Kidney glomerular epithelial cell (primary cell): Measurements from ENCODE around the gene SLC35D3.
"Not testable (repeated sequence)": the region's sequence is repeated elsewhere in the genome, so short reads cannot be mapped to it uniquely, and the experiment has no call there.

Source experiments
- DNase-seq: peaks from one replicate; lab custom pipeline; 2025; lab: John Stamatoyannopoulos, UW

SLC35D3 gene, protein sequence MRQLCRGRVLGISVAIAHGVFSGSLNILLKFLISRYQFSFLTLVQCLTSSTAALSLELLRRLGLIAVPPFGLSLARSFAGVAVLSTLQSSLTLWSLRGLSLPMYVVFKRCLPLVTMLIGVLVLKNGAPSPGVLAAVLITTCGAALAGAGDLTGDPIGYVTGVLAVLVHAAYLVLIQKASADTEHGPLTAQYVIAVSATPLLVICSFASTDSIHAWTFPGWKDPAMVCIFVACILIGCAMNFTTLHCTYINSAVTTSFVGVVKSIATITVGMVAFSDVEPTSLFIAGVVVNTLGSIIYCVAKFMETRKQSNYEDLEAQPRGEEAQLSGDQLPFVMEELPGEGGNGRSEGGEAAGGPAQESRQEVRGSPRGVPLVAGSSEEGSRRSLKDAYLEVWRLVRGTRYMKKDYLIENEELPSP

DNA sequence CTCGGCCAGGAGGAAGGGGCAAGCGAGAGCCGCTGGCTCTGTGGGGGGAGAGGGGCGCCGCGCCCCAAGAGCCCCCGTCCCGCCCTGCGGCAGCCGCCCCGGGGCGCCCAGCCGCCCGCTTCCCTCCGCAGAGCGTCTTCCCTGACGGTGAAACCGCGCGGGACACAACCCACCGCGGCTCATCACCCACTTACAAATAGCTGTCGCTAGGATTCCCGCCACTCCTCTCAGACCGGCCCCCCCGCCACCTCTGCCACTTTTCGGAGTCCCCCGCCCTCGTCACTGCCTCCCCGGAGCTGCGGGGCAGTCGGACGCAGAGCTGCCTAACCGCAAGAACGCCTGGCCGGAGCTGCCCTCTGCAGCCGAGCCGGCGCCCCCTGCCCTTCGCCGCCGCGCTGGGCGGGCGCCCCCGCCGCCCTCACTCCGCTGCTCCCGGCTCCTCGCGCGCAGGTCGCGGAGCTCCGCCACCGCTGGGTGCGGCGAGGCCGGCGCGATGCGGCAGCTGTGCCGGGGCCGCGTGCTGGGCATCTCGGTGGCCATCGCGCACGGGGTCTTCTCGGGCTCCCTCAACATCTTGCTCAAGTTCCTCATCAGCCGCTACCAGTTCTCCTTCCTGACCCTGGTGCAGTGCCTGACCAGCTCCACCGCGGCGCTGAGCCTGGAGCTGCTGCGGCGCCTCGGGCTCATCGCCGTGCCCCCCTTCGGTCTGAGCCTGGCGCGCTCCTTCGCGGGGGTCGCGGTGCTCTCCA is at the start of gene SLC35D3:
Gene SLC35D3 (plus strand): TSS at position 366 of the 749 bp plus-strand sequence. CDS start 128 bp downstream, at position 494.
- DNase-seq = no peak

DNA sequence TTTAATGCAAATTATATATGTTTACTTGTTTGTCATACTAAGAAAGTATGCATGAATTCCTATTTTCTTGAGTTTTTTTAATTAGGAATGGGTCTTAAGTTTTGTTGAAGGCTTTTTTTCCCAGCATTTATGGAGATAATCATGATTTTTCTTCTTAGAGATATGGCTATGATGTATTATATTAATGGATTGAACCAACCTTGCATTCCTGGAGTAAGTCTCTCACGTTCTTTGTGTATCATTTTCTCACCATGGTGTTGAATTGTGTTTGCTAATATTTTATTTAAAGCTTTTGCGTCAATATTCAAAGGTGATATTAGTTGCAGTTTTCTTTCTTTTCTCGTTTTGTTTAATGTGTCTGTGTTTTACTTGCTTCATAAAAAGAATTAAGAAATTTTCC is 48.4 kb upstream of the SLC35D3 start:
- DNase-seq = no peak

DNA sequence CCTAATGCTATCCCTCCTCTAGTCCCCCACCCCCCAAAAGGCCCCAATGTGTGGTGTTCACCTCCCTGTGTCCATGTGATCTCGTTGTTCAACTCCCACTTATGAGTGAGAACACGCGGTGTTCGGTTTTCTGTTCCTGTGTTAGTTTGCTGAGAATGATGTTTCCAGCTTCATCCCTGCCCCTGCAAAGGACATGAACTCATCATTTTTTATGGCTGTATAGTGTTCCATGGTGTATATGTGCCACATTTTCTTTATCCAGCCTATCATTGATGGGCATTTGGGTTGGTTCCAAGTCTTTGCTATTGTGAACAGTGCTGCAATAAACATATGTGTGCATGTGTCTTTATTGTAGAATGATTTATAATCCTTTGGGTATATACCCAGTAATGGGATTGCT is 45.6 kb upstream of the SLC35D3 start:
- not testable (repeated sequence) for DNase-seq

DNA sequence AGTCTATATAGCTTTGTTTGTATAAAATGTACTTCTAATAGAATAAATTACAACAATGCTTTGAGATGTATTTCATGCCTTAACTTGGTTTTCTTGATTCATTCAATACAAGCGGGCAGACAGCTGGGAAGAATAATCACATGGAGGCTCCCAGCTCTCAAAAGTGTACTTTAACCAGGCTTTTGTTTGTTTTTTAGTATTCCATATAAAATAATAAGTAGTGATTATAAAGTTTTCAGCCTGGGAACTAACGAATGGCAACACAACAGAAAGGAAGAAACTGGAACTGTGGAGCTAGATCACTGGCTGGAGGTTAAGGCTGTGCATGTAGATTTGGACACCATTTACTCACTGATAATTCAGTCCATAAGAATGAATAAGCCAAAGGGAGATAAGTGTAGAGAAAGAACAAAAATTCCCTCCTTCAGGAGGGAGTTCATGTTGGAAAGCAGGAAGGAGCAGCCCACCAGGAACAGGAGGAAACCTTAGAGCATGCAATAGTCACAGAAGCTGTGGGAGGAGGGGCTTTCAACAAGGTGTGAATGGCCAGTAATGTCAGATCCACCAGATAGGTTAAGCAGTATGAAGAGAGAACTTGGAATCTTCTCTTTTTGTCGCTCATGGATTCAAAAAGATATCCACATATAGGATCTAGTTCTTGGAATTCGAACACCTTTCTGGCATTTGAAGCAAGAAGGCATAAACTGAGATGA is 41.2 kb upstream of the SLC35D3 start:
- no peak for DNase-seq

DNA sequence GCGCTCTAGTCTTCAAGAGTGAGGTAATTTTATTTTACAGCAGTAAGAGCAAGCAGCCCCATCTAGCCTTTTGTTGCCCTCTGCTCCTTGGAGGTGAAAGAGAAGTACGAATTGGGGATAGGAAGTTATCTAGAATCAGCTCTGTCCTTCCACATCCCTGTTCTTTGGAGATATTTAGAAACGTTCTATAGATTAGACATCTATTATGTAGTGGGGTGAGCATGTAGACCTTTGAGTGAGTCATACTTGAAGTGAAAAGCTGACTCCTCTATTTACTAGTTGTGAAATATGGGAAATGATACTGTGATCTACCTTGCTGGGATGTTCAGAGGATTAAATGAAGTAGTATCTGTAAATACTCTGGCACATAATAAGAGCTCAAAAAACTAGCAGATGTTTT is 36.0 kb upstream of the SLC35D3 start:
- no peak for DNase-seq

DNA sequence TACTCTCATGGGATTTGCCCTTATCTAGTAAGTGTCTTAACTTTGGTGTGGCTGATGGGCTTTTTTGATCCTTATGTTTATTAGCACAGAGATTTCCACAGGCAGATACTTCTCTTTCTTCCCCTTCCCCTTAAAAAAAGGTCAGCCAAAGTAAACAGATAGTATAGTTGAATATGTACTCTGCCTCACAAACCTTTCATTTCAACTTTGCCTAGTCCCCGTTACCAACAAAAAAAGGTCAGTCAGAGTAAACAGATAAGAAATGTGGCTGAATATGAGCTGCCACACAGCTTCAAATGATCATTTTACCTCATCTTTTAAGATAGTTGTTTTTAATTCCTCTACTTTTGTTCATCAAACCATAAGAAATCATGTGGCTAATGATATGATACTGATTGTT is 34.1 kb upstream of the SLC35D3 start:
- DNase-seq = no peak

DNA sequence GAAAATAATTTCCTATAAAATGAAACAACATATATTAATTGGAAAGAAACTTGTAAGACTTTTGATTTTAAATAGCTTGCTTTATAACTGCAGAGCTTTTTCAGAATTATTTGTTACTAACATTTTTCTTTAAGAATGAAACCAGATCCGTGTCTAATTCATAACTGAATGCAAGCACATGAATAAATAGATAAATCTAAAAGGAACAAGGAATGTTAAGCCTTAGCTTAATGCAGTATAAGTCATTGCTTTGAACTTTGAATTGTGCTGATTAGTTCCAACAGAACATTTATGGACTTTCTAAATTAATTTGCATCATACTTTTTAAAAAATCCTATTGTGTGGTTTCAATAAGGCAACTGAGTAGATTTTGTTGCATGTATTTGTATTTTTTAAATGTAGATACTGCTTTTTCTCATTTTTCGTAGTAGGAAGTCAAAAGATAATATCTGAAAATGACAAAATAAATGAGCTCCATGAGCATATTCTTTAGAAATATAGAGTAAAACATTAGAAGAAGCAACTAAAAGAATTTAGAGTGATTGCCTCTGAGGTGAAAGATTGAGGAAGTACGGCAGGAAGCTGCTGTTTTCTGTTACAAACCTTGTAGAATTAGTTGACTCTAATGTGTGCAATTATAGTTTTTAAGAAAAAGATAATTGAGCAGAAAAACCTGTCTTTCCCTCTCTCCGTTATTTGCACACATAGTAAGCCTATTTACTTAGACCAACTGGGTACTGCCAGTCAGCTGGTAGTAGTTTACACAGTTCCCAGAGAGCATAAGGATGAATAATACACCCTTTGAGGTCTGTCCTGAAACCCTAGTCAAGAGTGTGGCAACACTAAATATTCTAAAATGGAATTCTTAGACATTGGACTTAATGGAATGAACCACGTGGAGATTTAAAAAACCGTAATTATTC is 32.6 kb upstream of the SLC35D3 start:
- DNase-seq = no peak

DNA sequence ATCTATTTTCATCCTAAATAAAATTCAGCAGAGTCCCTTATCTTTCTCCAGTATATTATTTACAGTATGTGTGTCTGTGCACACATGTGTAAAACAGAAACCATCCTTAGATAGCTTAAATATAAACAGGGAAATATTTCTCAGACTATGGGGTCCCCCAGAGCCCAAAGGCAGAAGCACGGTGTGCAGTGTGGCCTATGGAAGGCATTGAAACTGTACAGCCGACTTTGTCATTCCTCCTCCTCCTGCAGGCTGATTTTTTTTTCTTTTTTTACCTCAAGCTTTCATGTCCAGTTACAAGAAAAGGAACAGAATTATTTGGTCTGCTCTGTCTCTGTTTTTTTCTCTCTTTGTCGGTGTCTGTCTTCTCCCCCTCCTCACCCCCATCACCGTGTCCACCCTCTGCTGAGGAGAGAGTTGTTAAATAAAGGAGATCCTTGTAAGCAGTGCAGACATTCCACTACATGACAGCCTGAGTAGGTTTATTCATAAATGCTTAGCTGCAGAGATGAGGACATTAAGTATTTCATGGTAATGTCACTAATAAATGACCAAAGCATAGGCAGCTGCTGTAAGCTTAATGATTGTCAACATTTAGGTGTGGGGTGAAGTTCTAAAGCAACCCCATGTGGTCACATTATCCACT is 31.8 kb upstream of the SLC35D3 start:
- DNase-seq = no peak

DNA sequence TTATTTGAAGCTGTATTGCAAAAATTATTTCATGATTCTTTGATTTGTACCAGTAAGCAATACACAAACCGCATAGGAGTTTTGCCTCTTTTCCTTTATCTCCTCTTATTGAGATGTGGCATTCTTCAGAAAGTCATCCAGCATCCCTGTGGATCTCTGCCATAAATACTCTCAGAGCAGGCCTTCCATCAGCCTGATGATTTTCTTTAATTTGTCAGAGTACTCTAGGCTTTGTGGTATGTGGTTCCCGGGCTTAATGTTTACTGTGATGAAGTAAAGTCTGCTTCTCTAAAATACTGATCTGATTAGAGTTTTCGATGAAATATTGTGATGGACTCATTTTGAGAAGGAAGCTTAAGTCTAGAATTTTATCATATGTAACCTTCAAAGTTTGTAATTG is 31.1 kb upstream of the SLC35D3 start:
- no peak for DNase-seq

DNA sequence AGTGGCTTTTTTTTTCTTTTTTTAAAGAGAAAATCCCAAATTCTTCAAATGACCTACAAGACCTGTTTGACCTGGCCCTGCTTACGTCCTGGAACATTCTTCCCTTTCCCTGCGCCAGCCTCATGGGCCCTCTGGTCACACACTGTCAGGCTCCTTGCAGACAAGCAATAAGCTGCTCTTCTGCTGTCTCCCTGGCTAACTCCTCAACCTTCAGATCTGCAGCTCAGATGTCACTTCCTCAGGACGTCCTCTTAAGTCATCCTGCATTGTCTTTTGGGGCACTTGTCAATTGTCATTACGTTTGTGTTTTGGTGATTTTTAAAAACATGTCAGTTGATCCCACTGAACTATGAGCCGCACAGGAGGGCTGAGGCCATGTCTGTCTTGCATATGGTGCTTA is 28.9 kb upstream of the SLC35D3 start:
- no peak for DNase-seq

DNA sequence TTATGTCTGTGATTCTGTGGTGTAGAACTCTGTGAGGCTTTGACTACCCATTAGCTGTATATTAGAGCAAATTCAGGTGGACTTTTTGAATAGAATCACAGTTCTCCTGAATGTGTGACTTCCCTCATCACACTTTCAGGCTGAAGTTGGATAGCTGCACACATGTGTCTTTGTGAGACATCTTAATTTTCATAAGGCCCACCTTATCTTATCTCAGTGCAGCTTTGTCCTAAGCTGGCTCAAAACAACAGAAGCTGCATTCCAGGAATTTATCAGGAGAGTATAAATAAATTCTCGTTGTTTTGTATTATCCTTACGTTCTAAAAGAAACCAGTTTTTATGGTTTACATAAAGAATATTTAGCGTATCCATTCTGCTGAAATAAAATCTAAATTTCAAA is 26.2 kb upstream of the SLC35D3 start:
- no peak for DNase-seq

DNA sequence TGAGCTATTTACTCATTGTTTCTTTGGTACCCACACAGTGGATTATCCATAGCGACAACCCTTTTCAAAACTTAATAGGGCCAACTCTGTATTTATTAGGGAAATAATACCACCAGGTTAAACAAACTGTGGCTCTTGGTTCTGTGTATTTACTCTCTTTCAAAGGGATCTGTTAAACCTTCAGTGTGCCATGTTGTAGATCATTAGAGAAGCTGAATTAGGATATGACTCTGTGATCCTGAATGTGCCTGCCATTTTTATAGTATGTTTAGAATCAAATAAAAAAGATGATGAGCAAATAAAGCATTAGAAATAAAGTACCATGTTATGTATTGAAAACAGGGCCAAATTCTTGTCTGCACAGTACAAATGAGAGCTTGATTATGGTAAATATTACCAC is 25.0 kb upstream of the SLC35D3 start:
- no peak for DNase-seq

DNA sequence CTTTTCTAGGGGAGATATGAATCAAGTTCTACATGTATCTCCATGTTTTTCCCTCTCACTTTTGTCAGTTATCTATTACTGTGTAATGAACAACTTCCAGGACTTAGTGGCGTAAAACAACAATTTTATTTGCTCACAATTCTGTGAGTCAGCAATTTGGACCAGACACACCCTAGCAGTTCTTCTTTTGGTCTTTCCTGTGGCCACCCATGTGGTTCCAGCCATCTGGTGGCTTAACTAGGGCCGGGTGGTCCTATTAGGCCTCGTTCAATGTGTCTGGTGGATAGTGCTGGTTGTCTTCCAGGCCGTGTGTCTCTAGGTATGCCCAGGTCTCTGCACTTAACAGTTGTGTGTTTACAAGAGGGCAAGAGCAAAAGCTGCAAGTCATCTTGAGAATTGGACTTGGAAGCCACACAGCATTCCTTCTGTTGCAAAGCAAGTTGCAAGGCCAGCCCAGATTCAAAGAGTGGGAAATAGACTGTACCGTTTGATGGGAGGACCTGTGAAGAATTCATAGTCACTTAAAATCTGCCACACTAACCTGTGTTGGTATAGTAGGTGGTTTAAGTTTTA is 20.8 kb upstream of the SLC35D3 start:
- no peak for DNase-seq

DNA sequence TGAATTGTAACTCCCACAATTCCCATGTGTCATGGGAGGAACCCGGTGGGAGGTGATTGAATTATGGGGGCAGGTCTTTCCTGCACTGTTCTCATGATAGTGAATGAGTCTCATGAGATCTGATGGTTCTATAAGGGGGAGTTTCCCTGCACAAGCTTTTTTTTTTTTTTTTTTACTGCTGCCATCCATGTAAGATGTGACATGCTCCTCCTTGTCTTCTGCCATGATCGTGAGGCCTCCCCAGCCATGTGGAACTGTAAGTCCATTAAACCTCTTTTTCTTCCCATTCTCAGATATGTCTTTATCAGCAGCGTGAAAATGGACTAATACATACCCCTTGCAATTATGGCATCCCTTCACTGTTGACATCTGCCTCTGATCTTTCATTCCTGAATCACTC is 17.6 kb upstream of the SLC35D3 start:
- DNase-seq = not testable (repeated sequence)

DNA sequence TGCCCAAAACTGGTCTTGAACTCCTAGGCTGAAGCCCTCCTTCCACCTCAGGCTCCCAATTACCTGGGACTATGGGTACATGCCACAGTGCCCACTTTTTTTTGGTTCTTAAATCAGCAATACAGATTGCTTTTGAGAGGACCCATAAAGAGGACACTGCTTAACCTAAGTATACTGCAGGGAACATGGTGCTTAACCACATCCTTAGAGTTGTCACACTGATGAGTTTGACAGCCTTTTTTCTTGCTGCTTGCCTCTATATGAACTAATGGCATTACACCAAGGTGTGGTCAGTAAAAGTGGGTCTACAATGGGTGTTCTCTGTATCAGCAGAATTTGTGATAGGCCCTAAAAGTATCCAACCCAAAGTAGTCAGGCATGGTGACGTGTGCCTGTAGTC is 7.2 kb upstream of the SLC35D3 start:
- DNase-seq = no peak

DNA sequence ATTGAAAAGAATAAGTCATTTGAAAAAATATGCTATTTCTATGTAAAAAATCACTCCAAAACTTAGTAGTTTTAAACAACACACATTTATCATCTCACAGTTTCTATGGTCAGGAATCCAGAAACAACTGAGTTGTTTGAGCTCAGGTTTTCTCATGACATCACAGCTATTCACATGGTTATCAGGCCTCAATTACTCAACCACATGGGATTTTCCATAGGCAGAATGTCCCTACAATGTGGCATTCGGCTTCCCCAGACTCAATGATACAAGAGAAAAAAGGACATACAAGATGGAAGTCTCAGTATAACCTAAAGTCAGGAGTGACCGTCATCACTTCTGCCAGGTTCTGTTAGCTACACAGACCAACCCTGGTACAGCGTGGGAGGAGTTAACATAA is 3.4 kb upstream of the SLC35D3 start:
- DNase-seq = no peak

DNA sequence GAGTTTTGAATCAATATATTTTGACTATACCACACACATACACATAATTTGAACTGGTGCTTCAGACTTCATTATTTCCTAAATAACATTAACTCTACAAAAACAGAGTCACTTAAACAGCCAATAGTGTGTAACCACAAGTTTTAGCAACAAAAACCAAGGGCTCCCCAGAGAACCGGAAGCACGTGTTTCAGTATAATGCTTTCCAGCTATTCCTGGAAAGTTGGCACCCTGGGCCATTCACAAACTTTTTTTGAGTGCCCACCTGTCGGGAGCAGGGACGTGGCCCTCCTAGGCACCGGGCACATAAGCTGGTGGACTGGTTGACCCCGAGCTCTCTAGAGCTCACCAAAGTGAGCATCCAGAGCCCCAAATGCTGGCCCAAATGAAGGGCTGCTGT is 1.9 kb upstream of the SLC35D3 start:
- DNase-seq = no peak

DNA sequence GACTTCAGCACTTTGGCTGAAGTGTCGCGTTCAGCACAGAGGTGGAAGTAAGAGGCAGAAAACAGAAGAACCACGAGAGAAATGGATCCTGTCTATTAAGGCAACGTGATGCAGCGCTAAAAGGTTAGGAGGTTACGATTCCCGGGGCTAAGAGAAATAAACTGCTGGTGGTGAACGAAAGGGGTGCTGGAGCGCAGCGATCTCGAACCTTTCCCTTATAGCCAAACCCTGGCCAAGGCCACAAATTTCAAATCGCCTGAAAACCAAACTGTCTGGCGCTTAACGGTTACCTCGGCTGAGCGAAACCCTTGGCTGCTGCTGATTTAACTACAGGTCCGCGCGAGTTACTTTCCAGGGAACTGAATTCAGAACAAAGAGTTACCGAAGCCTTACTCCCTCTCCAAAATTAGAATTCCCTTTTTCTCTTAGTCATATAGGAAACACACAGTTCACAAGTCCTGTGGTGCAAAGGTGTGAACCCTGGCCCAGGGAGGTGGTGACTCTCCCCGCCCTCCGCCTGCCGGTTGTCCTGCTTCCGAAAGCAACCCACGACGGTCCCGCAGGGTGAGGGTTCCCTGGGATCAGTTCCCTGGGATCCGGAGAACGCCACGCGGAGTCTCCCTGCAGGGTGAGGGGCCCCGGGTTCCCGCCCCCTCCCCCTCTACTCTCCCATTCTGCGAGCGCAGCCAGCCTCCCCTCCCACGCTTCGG is 1.3 kb upstream of the SLC35D3 start:
- no peak for DNase-seq

DNA sequence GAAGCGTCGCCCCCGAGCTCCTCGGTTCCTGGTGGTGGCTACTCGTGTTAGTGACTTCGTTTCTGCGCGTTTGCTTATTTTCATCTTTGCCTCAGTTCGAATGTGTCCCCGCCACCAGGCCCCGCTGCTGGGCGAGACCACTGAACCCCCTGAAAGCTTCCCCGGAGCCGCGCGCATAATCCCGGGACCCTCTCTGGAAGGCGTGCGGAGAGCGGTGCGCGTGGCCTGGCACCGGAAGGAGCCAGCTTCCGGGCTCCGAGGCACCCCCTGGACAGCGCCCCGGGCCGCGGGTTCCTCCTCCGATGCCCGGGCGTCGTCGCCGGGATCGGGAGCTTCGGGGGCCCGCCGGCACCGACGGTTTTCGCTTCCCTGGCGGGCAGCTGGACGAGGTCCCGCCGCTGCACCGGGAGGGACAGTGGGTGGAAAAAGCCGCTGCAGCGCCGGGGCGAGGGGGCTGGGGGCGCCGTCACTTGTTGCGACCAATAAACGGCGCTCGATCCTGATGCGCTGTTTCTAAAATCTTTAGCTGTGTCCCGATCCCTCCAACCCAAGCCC is 643 bp upstream of the SLC35D3 start:
- no peak for DNase-seq

DNA sequence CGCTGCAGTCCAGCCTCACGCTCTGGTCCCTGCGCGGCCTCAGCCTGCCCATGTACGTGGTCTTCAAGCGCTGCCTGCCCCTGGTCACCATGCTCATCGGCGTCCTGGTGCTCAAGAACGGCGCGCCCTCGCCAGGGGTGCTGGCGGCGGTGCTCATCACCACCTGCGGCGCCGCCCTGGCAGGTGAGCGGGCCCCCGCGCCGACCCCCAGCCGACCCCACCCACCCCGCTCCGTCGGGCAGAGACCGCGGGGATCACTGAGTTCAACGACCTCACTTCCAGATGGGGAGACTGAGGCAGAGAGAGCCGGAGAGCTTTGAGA is 545 bp downstream of the SLC35D3 start:
- DNase-seq = no peak
